ENCODE measurements around the gene LRMDA. TPM values are rescaled to one million over a fixed set of nuclear protein-coding genes. Genes with fewer than 3 reads are reported as not detected.

The LRMDA gene
- total RNA-seq, 1 experiment from 2014 or later, result 1.2 TPM

- no peaks in the 10 kb centered on the region for H3K9me2 ChIP-seq (replicated peaks; ENCODE audit: low read length)
- no peak overlapping the region for H2AFZ ChIP-seq (ENCODE audit: low read length)
- H3K9ac ChIP-seq (ENCODE audit: low read length), result no peak overlapping the region
- no peaks in the 10 kb centered on the region for H3K36me3 ChIP-seq (ENCODE audit: low read depth, low read length)
- no peak overlapping the region for H3K27ac ChIP-seq (ENCODE audit: low read length)
- POLR2A ChIA-PET (ENCODE audit: unreplicated experiment), result no interaction called here
- H3K9me3 ChIP-seq (ENCODE audit: low read length), result no peaks in the 10 kb centered on the region
- ATAC-seq (no peak), DNase-seq (no peak)
- peaks cover 39% of the 10 kb centered on the region for H3K27me3 ChIP-seq (ENCODE audit: low read length)
- CTCF ChIA-PET, result no interaction called here
- intact Hi-C loops (cut with micrococcal nuclease), result no loop called here
- TF ChIP-seq EZH2phosphoT487 (IDR thresholded peaks at IDR 0.05; ENCODE audit: borderline replicate concordance, low read length) (no peak), EZH2 (IDR thresholded peaks at IDR 0.05; ENCODE audit: low read length, unreplicated experiment) (no peak), CTCF (conservative IDR thresholded peaks at IDR 0.05; ENCODE audit: low read depth, low read length) (no peak)
- H3K4me2 ChIP-seq (ENCODE audit: low read length), result no peak overlapping the region
- no peak overlapping the region for H3K4me3 ChIP-seq (ENCODE audit: low read length)
- peaks cover 14% of the 10 kb centered on the region for H3K4me1 ChIP-seq (ENCODE audit: insufficient read depth, low read length)
- BruUV-seq (replicated peaks), result no TSS peak
- no peaks in the 10 kb centered on the region for H3K79me2 ChIP-seq (ENCODE audit: low read length)
- peaks cover under 1% of the 10 kb centered on the region for H3F3A ChIP-seq (ENCODE audit: low read length, unreplicated experiment)
- H4K20me1 ChIP-seq (ENCODE audit: low read length), result no peaks in the 10 kb centered on the region
These were observed 347.9 kb downstream of the LRMDA start for GRCh38 chr10:75779276-75779675.

- TF ChIP-seq CTCF (conservative IDR thresholded peaks at IDR 0.05; ENCODE audit: low read depth, low read length) (no peak), EZH2phosphoT487 (IDR thresholded peaks at IDR 0.05; ENCODE audit: borderline replicate concordance, low read length) (0 out of 2 replicates have a peak, but pooled peaks have one; percentile 28), EZH2 (IDR thresholded peaks at IDR 0.05; ENCODE audit: low read length, unreplicated experiment) (peak; percentile 63)
- H2AFZ ChIP-seq (ENCODE audit: low read length), result no peak overlapping the region
- H3F3A ChIP-seq (ENCODE audit: low read length, unreplicated experiment), result no peaks in the 10 kb centered on the region
- no peak overlapping the region for H3K4me2 ChIP-seq (ENCODE audit: low read length)
- H3K9ac ChIP-seq (ENCODE audit: low read length), result no peak overlapping the region
- H3K36me3 ChIP-seq (ENCODE audit: low read depth, low read length), result no peaks in the 10 kb centered on the region
- DNase-seq (no peak), ATAC-seq (no peak)
- no peaks in the 10 kb centered on the region for H4K20me1 ChIP-seq (ENCODE audit: low read length)
- H3K27me3 ChIP-seq (ENCODE audit: low read length), result peaks cover 58% of the 10 kb centered on the region
- H3K9me2 ChIP-seq (replicated peaks; ENCODE audit: low read length), result no peaks in the 10 kb centered on the region
- no peaks in the 10 kb centered on the region for H3K4me1 ChIP-seq (ENCODE audit: insufficient read depth, low read length)
- no peak overlapping the region for H3K27ac ChIP-seq (ENCODE audit: low read length)
- ChIA-PET CTCF (no interaction called here), POLR2A (ENCODE audit: unreplicated experiment) (interaction anchor here (0.6 kb wide), 1 partner anchor 1460 kb away, joined by 6 read pairs; no protein-coding TSS in a partner anchor)
- no TSS peak for BruUV-seq (replicated peaks)
- no peaks in the 10 kb centered on the region for H3K9me3 ChIP-seq (ENCODE audit: low read length)
- no peak overlapping the region for H3K4me3 ChIP-seq (ENCODE audit: low read length)
- no peaks in the 10 kb centered on the region for H3K79me2 ChIP-seq (ENCODE audit: low read length)
- intact Hi-C loops (cut with micrococcal nuclease), result no loop called here
These were observed 351.2 kb downstream of the LRMDA start for GRCh38 chr10:75782463-75783248.
